ENCODE measurements around the gene HOXC13.

The HOXC13 gene

GRCh38 chr12:53971129-53971528, 32.5 kb downstream of the HOXC13 start:
- DNase-seq, result no peak

- DNase-seq, result no peak
Observed at GRCh38 chr12:53971686-53972085, 33.1 kb downstream of the HOXC13 start.

GRCh38 chr12:53972152-53972702, 33.6 kb downstream of the HOXC13 start:
- no peak for DNase-seq

- no peak for DNase-seq
Observed at GRCh38 chr12:53972722-53973235, 34.1 kb downstream of the HOXC13 start, which contains the start of gene HOXC11. HOXC11 (plus strand) TSS chr12:53973126; CDS start chr12:53973242, 116 bp downstream.

GRCh38 chr12:53973236-53974042, 34.8 kb downstream of the HOXC13 start:
- no peak for DNase-seq

- no peak for DNase-seq
Observed at GRCh38 chr12:53974084-53975063, 35.7 kb downstream of the HOXC13 start, which contains the start of gene HOTAIR. HOTAIR (minus strand) TSS chr12:53974954.

- no peak for DNase-seq
Observed at GRCh38 chr12:53975064-53975471, 36.4 kb downstream of the HOXC13 start.

GRCh38 chr12:53975479-53976152, 37.0 kb downstream of the HOXC13 start:
- no peak for DNase-seq

GRCh38 chr12:53976172-53976822, 37.7 kb downstream of the HOXC13 start:
- no peak for DNase-seq

- no peak for DNase-seq
Observed at GRCh38 chr12:53976823-53977595, 38.4 kb downstream of the HOXC13 start.

GRCh38 chr12:53977596-53978445, 39.2 kb downstream of the HOXC13 start:
- DNase-seq, result no peak

GRCh38 chr12:53978477-53979356, 40.1 kb downstream of the HOXC13 start:
- DNase-seq, result no peak

- no peak for DNase-seq
Observed at GRCh38 chr12:53980104-53980801, 41.6 kb downstream of the HOXC13 start.

- no peak for DNase-seq
Observed at GRCh38 chr12:53980802-53981496, 42.3 kb downstream of the HOXC13 start.

GRCh38 chr12:53981634-53982565, 43.3 kb downstream of the HOXC13 start:
- DNase-seq, result no peak

All from right forelimb (tissue), 1 donor.